ENCODE measurements around the gene SCRN1. TPM values are rescaled to one million over a fixed set of nuclear protein-coding genes. Genes with fewer than 3 reads are reported as not detected.

SCRN1 gene, protein sequence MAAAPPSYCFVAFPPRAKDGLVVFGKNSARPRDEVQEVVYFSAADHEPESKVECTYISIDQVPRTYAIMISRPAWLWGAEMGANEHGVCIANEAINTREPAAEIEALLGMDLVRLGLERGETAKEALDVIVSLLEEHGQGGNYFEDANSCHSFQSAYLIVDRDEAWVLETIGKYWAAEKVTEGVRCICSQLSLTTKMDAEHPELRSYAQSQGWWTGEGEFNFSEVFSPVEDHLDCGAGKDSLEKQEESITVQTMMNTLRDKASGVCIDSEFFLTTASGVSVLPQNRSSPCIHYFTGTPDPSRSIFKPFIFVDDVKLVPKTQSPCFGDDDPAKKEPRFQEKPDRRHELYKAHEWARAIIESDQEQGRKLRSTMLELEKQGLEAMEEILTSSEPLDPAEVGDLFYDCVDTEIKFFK
- total RNA-seq, result 1 to 10 TPM; 1.3 to 2.1 TPM

DNA sequence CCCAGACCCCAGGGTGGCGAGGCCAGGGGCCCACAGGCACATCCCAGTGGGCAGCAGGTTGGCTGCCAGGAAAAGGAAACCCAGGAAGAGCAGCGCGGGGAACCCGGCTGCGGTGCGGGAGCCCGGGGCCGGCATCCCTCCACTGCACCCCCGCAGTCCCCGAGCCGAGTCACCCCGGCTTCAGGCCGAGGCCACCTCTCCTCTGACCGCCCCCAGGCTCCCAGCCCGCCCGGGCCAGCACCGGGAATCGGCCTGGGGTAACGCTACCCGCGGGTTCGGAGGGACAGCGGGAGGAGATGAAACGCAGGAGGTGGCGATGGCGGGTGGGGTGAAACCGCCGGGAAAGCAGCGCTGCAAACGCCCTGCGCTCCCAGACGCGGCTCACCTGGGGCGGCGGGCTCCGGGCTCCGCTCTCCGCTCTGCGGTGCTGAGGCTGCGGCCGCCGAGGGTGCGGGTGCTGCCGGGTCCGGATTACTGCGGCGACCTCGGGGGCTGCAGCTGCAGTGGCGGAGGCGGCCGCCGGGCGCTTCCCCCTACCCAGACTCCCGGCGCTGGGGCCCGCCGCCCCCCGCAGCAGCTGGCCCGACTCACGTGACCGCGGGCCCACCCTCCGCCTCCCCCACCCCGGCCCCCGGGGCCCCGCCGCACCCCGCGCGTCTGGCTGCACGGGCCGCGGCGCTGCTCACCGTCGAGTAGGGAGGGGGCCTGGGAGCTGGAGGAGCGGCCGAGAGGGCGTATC, at the start of gene SCRN1:
Gene SCRN1 (minus strand): TSS at position 545 of the 739 bp plus-strand sequence. CDS start 20,734 bp downstream, outside the sequence.
- peaks cover 0 to 14% of the 10 kb centered on the region in 2 donors for H3K36me3 Mint-ChIP-seq
- no peaks in the 10 kb centered on the region for H3K9me3 Mint-ChIP-seq
- ATAC-seq, result peak; percentile 66 to 69
- DNase-seq (ENCODE audit: low spot score in 2 of 2), result peak in 1 of 2 donors; percentile 21
- no peak within 1 kb of the TSS for H3K27ac Mint-ChIP-seq

DNA sequence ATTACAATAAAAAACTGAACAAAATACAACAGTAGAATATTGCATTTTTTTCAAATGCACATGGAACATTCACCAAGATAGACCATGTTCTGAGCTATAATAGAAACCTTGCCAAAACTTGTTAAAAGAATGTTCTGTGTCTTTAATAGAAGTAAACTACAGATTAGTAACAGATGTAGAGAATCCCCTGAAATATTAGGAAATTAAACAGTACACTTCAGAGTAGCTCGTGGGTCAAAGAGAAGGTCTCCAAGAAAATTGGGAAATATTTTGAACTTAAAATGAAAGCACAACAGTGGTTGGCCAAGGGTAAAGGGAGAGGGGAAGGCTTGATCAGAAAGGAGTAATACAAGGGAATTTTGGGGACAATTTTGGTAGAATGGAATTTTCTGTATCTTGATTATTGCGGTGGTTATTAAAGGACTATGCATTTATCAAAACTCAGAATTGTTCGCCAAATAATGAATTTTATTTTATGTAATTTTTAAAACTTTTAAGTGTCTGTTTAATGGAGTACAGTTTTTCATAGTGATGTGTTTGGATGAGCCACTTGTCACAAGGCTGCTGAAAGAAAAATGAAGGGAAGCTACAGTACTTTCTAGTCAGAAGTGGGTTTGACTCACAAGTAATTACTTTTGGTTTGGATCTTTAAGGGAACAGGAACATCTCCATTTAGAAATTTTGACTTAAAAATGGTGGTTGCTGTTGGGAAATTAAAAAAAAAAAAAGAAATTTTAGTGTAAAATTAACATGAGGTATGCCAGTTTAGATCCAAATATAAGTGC, 48.8 kb upstream of the SCRN1 start:
- no peaks in the 10 kb centered on the region for H3K9me3 Mint-ChIP-seq
- H3K27ac Mint-ChIP-seq, result no peak overlapping the region
- ATAC-seq (no peak), DNase-seq (ENCODE audit: low spot score in 2 of 2) (no peak)
- H3K36me3 Mint-ChIP-seq, result no peaks in the 10 kb centered on the region

DNA sequence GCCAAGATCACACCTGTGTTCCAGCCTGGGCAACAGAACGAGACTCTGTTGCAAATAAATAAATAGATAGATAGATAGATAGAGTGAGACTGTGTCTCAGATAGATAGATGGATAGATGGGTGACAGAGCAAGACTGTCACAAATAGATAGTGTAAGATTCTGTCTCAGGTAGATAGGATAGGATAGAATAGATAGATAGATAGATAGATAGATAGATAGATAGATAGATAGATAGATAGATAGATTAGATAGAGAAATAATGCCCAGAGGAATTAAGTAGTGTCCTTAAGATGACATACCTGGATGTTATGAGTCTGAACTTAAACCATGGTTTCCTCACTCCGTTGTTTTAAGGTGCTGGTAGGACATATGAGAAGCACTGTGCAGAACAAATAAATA, 46.6 kb upstream of the SCRN1 start:
- DNase-seq (ENCODE audit: low spot score in 2 of 2) (no peak), ATAC-seq (no peak)
- Mint-ChIP-seq H3K27ac (no peak overlapping the region), H3K36me3 (no peaks in the 10 kb centered on the region), H3K9me3 (no peaks in the 10 kb centered on the region)

DNA sequence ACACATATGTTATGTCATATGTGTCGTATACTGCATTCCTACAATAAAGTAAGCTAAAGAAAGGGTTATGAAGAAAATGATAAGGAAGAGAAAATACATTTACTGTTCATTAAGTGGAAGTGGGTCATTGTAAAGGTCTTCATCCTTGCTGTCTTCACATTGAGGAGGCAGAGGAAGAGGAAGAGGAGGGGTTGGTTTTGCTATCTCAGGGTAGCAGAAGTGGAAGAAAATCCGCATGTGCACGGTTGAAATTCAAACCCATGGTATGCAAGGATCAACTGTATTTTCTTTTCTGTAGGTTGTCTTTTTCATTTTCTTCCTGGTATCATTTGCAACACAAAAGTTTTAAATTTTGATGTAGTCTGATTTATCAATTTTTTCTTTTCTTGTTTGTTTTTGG, 44.9 kb upstream of the SCRN1 start:
- no peak for ATAC-seq
- Mint-ChIP-seq H3K36me3 (no peaks in the 10 kb centered on the region), H3K9me3 (no peaks in the 10 kb centered on the region), H3K27ac (no peak overlapping the region)
- no peak for DNase-seq (ENCODE audit: low spot score in 2 of 2)

DNA sequence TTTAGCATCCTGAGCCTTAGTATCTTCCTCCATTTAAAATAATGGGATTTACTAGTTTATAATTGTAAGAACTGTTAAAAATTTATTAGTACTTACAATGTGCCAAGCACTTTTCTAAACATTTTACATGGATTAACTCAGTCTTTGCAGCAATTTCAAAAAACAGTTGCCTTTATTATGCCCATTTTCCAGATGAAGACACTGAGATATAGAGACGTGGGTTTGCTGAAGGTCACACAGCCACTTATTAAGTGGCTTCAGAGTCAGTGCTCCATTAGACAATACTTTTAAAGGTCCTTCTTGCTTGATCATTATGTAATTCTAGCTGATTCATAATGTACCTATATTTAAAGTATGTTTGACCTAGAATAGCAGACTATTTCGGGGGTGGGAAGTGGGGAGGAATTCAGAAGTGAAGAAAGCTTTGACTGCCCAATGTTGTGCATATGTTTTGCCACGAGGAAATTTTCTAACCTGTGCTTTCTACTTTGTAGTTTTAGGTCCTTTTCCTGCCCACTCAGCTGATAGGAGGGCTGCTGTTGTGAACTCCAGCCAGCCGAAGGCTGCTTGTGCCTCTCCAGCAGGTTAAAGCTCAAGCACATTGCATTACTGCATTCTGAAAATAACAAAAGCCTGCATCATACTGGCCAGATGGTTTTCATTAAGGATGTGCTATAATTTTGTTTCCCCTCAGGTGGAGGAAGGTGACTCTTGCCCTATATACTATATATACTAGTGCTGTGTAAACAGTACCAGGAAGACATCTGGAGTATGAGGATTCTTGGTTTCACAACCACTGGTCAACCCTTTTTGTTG, 42.9 kb upstream of the SCRN1 start:
- DNase-seq (ENCODE audit: low spot score in 2 of 2) (no peak), ATAC-seq (no peak)
- H3K9me3 Mint-ChIP-seq, result no peaks in the 10 kb centered on the region
- no peaks in the 10 kb centered on the region for H3K36me3 Mint-ChIP-seq
- H3K27ac Mint-ChIP-seq, result no peak overlapping the region

DNA sequence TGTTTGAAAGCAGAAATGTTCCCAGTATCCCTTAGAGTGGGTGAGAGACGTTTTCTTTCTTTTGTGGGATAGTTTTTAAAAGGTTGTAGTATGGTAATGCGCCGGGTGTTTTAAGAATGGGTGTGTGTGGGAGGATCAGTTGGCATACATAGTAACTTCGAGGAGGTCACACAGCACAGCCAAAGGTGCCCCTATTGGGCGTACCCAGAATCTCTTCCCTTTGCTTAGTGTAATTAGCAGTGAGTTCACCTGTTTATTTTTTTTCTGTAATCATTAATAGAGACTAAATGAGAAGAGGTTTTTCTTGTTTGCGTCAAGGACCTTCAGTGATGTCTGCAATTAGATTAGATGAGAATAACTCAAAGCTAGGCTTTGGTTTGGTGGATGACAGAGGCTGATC, 40.1 kb upstream of the SCRN1 start:
- no peak for DNase-seq (ENCODE audit: low spot score in 2 of 2)
- peaks cover 8 to 11% of the 10 kb centered on the region in 2 donors for H3K36me3 Mint-ChIP-seq
- no peaks in the 10 kb centered on the region for H3K9me3 Mint-ChIP-seq
- H3K27ac Mint-ChIP-seq, result no peak overlapping the region
- no peak for ATAC-seq

DNA sequence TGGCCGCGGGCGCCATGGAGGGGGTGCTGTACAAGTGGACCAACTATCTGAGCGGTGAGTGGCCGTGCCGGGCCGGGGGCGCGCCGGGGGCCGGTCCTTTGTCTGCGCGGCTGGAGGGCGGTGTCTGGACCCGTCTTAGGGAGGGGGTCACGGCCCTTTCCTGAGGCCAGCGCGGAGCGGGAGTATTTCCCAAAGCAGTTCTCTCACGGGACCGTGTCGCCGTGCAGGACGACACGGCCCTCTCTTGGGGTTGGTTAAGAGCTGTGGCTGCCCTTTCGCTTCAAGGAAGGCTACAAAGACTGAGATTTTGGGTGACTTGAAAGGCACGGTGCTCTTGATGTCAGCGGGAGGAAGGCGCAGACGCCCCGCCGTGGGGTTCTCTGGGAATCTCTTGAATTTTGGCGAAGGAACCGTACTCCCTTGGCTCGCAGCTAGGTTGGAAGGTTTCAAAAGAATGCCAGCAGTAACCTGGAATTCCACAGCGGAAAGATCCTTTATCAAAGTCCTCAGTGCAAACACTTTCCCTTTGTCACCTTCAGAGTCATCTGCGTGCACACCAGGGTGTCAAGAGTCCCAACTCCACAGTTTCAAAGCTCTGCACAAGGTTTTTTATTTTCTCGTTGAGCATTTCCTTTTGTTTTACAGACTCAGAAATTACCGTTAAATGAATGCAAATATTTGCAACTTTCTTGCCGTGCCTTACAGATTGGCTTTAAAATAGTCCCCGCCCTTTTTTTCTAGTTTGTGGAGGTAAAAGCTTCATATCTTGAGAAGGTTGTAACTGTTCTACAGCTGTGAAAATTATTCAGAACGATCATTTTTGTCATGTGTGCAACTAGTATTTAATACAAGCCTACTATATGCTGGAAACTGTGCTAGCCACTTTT, 39.4 kb upstream of the SCRN1 start:
- ATAC-seq (peak; percentile 19 to 37), DNase-seq (ENCODE audit: low spot score in 2 of 2) (peak in 1 of 2 donors; percentile 34)
- H3K36me3 Mint-ChIP-seq, result peaks cover 8 to 11% of the 10 kb centered on the region in 2 donors
- peak overlapping the region; percentile 52 to 72 for H3K27ac Mint-ChIP-seq
- H3K9me3 Mint-ChIP-seq, result no peaks in the 10 kb centered on the region

DNA sequence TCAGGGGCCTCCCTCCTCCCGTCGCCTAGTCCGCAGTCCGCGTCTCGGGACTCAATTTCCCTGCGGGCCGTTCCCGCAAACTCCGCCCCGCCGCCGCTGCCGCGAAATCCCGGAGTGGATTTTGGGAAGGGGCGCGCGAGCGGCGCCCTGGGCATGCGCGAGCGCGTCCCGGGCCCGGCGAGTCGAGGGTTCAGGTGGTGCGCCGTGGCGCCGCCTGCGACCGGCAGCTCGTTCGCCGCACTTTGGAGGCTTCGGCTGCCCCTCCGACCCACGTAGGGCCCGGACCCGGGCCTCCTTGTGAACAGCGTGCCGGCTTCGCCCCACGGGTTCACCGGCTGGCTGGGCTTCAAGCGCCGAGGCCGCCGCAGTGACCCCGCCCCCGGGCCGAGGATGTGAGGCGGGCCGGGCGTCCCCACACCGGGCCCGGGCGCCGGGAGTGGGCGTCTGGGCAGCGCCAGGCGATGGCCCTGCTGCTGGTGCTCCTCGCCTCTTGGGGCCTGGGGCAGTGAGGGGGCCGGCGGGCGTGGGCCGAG, 38.7 kb upstream of the SCRN1 start, which contains the start of gene PLEKHA8:
Gene PLEKHA8 (plus strand): TSS at position 197 of the 533 bp plus-strand sequence. CDS start 351 bp downstream, outside the sequence.
- no peaks in the 10 kb centered on the region for H3K9me3 Mint-ChIP-seq
- peak within 1 kb of the TSS; percentile 87 to 90 for H3K27ac Mint-ChIP-seq
- ATAC-seq, result peak; percentile 61 to 67
- DNase-seq (ENCODE audit: low spot score in 2 of 2), result peak; percentile 90 to 97
- peaks cover 8 to 11% of the 10 kb centered on the region in 2 donors for H3K36me3 Mint-ChIP-seq

DNA sequence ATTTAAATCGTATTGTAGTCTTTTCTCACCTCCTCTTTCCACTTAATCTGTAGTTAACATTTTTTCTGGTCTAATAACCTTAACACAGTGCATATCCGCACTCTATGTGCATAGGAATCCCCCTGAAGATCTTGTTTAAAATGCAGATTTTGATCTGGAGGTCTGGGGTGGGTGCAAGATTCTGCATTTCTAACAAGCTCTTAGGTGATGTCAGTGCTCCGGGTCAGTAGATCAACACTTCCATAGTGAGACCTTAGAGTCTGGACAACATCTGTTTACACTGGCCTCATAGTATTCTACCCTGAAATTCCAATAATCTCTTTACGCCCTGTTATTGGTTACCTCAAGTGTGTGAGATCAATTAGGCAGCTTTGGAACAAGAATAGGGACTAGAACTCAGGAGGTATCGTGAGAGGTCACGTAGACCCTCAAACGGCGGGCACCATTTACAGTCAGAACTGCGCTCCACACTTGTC, 38.2 kb upstream of the SCRN1 start:
- no peaks in the 10 kb centered on the region for H3K9me3 Mint-ChIP-seq
- peak overlapping the region; percentile 45 to 87 for H3K27ac Mint-ChIP-seq
- DNase-seq (ENCODE audit: low spot score in 2 of 2) (no peak), ATAC-seq (no peak)
- peaks cover 8 to 11% of the 10 kb centered on the region in 2 donors for H3K36me3 Mint-ChIP-seq

DNA sequence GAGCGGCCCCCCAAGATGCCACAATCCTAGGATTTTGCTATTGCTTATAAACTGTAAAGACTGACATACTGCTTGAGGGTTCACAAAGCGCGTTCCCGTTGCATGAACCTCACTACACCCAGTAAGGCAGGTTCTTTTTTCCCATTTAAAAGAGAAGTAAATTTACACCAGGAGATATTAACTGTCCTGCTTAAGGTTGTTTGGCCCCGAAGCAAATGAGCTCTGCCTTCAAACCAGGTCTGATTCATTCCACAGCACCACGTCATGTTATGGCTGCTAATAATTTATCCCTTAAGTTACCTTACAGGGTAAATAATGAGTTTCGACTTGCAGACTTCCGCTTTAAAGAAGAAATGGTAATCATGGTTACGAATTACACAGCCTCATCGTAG, 37.5 kb upstream of the SCRN1 start:
- Mint-ChIP-seq H3K27ac (peak overlapping the region; percentile 87 to 90), H3K36me3 (peaks cover 8 to 11% of the 10 kb centered on the region in 2 donors), H3K9me3 (no peaks in the 10 kb centered on the region)
- ATAC-seq, result peak; percentile 5 to 13
- no peak for DNase-seq (ENCODE audit: low spot score in 2 of 2)

DNA sequence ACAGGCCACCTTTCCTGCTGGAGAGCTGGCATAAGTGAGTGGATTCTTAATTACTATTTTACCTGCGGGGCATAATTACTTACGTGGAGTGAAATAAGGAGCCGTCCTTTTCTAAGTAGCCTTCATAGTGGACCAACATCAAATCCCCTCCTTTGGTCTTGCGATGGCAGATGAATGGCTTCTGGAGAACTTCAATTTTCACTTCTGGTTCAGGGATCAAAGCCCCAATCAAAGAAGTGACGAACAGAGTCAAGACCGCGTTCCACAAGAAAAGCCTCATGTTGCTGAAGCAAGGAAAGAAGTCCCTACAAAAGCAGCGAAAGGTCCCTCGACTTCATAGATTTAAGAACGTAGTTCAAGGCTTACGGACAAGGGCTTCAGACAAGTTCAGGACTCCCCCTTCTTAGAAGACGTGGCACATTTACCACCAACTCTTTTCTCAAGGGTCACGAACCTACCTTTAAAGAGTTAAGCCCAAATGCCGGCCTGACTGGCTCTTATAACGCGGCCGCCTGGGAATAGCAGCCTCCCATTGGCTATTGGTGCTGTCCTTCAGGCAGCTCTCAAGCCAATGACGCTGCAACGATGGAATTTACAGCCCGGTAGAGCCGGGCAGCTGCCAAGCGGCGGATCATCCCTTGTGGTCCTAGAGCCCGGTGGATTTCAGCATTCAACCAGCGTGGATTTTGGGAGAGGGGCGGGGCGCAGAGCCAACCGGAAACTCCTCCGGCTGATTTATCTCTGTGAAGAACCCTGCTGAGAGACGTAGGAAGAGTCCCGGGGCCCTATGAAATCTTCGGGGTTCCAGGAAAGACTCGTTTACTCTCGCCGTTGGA, 36.8 kb upstream of the SCRN1 start, which contains the start of gene FKBP14:
Gene FKBP14 (minus strand): TSS at position 474 of the 836 bp plus-strand sequence. CDS start 194 bp downstream, at position 280.
- H3K27ac Mint-ChIP-seq, result peak within 1 kb of the TSS; percentile 87 to 90
- ATAC-seq, result peak; percentile 83 to 86
- peaks cover 8 to 11% of the 10 kb centered on the region in 2 donors for H3K36me3 Mint-ChIP-seq

DNA sequence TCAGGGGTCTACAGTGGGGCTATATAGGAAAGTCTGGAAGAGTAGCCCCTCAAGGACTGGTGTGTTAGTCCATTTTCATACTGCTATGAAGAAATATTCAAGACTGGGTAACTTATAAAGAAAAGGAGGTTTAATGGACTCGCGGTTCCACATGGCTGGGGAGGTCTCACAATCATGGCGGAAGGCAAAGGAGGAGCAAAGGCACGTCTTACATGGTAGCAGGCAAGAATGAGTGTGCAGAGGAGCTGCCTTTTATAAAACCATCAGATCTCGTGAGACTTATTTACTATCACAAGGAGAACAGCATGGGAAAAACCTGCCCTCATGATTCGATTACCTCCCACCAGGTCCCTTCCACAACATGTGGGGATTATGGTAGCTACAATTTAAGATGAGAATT, 33.9 kb upstream of the SCRN1 start:
- ATAC-seq (no peak), DNase-seq (ENCODE audit: low spot score in 2 of 2) (no peak)
- Mint-ChIP-seq H3K27ac (no peak overlapping the region), H3K9me3 (no peaks in the 10 kb centered on the region), H3K36me3 (peaks cover 8 to 11% of the 10 kb centered on the region in 2 donors)

More for the DNA sequence above, 36.8 kb upstream of the SCRN1 start, which contains the start of gene FKBP14:
- no peaks in the 10 kb centered on the region for H3K9me3 Mint-ChIP-seq
- peak; percentile 84 to 91 for DNase-seq (ENCODE audit: low spot score in 2 of 2)

DNA sequence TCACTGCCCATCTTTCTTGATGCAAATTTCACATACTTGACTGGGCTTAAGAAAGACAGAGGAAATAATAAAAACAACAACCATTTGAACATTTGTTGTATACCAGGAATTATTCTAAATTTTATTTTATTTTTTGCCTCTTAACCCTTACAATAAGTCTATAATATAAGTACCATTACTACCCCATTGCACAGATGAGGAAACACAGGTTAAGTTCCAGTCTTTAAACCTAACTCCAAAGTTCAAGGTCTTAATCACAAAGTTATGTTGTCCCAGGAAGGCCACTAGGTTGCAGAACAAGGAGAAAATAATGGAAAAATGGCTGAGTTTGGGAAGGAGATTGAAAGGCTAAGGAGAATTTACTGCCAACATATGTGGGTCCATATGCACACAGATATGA, 33.4 kb upstream of the SCRN1 start:
- ATAC-seq, result no peak
- H3K9me3 Mint-ChIP-seq, result no peaks in the 10 kb centered on the region
- no peak for DNase-seq (ENCODE audit: low spot score in 2 of 2)
- peaks cover 8 to 11% of the 10 kb centered on the region in 2 donors for H3K36me3 Mint-ChIP-seq
- no peak overlapping the region for H3K27ac Mint-ChIP-seq

DNA sequence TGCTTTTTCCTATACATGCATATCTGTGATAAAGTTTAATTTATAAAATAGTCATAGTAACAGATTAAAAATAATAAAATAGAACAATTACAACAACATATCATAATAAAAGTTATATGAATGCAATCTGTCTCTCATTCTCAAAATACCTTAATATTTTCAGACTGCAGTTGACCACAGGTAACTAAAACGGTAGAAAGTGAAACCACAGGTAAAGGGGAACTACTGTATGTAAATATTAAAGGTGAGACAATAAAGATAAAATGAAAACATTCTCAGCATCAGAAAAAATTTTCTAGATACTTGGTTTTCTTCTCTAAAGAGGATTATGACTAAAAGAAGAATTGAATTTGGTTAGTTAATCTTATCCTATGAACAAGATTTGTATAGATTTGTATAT, 30.9 kb upstream of the SCRN1 start:
- Mint-ChIP-seq H3K9me3 (no peaks in the 10 kb centered on the region), H3K27ac (no peak overlapping the region), H3K36me3 (peaks cover 6 to 8% of the 10 kb centered on the region in 2 donors)
- DNase-seq (ENCODE audit: low spot score in 2 of 2) (no peak), ATAC-seq (no peak)

Data from activated naive CD4-positive, alpha-beta T cell treated with anti-CD3 and anti-CD28 coated beads, Interleukin-2, amount 50 U/mL, for 72 hours (primary cell).